ENCODE results near the gene KRTAP12-4. TPM values are rescaled to one million over a fixed set of nuclear protein-coding genes. Genes with fewer than 3 reads are reported as not detected.

The KRTAP12-4 gene
- total RNA-seq, 2 experiments from 2014 or later = not detected

DNA sequence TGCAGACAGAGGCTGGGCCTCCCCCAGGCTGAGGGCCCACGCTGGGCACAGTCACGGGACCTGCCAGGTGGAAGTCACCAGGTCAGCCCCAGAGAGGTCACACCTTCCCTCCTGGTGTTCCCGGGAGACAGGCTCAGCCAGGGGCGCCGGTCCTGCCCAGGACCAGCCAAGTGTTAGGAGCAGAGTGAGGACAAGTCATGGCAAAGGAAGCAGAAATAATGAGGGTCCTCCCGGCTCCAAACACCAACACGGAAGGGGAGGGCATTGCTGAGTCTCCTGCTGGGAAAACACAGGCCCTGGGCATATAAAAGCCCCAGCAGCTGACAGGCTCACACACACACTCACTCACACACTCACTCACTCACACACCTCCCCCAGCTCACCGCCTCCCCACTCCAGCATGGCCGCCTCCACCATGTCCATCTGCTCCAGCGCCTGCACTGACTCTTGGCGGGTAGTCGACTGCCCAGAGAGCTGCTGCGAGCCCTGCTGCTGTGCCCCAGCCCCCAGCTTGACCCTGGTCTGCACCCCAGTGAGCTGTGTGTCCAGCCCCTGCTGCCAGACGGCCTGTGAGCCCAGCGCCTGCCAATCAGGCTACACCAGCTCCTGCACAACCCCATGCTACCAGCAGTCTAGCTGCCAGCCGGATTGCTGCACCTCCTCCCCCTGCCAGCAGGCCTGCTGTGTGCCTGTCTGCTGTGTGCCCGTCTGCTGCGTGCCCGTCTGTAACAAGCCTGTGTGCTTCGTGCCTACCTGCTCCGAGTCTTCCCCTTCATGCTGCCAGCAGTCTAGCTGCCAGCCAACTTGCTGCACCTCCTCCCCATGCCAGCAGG lies 17.2 kb downstream of the KRTAP12-4 start, which contains the start of gene KRTAP10-10:
Gene KRTAP10-10 (plus strand): TSS at position 339 of the 833 bp plus-strand sequence. CDS start 62 bp downstream, at position 401.
- no peaks in the 10 kb centered on the region for H3K36me3 ChIP-seq (ENCODE audit: insufficient read depth, low read length)
- TF ChIP-seq EZH2phosphoT487 (IDR thresholded peaks at IDR 0.05; ENCODE audit: borderline replicate concordance, low read depth, low read length) = no peak
- TF ChIP-seq, protein P1, sequence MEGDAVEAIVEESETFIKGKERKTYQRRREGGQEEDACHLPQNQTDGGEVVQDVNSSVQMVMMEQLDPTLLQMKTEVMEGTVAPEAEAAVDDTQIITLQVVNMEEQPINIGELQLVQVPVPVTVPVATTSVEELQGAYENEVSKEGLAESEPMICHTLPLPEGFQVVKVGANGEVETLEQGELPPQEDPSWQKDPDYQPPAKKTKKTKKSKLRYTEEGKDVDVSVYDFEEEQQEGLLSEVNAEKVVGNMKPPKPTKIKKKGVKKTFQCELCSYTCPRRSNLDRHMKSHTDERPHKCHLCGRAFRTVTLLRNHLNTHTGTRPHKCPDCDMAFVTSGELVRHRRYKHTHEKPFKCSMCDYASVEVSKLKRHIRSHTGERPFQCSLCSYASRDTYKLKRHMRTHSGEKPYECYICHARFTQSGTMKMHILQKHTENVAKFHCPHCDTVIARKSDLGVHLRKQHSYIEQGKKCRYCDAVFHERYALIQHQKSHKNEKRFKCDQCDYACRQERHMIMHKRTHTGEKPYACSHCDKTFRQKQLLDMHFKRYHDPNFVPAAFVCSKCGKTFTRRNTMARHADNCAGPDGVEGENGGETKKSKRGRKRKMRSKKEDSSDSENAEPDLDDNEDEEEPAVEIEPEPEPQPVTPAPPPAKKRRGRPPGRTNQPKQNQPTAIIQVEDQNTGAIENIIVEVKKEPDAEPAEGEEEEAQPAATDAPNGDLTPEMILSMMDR (conservative IDR thresholded peaks at IDR 0.05; ENCODE audit: low read length) = no peak
- H4K20me1 ChIP-seq (ENCODE audit: insufficient read depth, low read length) = no peaks in the 10 kb centered on the region
- no TSS peak for BruUV-seq (replicated peaks)
- H3K9me2 ChIP-seq (ENCODE audit: insufficient read depth, low read length) = no peaks in the 10 kb centered on the region
- ChIA-PET CTCF (ENCODE audit: unreplicated experiment) (no interaction called here), POLR2A (no interaction called here)
- H2AFZ ChIP-seq (ENCODE audit: low read length) = no peak within 1 kb of the TSS
- no peaks in the 10 kb centered on the region for H3K9me3 ChIP-seq (ENCODE audit: low read length)
- intact Hi-C loops (cut with micrococcal nuclease; ENCODE audit: unreplicated experiment) = no loop called here
- H3K4me2 ChIP-seq (ENCODE audit: low read length) = no peak within 1 kb of the TSS
- H3K4me1 ChIP-seq (ENCODE audit: insufficient read depth, low read length, poor library complexity, severe bottlenecking) = no peaks in the 10 kb centered on the region
- no peak within 1 kb of the TSS for H3K27ac ChIP-seq (ENCODE audit: low read depth, low read length, poor library complexity, severe bottlenecking)
- DNase-seq (ENCODE audit: low spot score) = no peak
- H3K79me2 ChIP-seq (ENCODE audit: insufficient read depth, low read depth, low read length) = no peaks in the 10 kb centered on the region
- no peak within 1 kb of the TSS for H3K4me3 ChIP-seq (ENCODE audit: low read depth, low read length, poor library complexity, severe bottlenecking)

DNA sequence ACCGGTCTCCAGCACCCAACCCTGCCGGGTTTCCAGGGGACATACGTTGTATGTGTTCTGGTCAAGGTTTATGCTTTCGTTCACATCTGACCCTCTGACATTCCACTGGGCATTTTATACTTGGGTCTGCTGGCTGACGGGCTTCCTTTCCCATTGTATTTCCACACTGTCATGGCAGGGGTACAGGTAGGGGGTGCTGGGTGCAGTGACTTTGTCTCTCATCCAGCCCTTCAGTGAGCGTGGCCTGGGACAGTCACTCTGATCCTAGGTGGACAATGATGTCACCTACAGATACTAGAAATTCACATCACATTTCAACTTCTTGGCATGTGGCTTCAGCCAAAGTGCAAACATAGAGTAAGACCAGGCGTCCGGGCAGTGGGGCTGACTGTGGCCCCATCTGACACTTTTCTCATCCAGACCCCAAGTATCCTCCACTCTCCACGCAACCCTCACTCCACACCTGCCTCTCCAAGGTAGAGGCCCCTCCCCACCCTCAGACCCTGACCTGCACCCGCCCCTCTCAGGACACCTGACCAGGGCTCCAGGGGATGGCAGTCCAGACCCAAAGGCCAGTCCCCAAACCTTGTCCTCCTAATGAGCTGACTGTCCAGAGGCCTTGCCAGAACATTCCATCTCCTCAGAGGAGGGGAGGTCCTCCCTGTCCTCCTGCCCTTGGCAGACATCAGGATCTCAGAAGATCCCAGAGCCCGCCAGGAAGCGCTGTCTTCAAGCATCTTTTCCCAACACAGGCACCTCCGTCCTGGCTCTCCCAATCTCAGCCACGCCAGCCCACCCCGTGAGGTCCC lies 18.0 kb downstream of the KRTAP12-4 start:
- ChIA-PET CTCF (ENCODE audit: unreplicated experiment) (no interaction called here), POLR2A (no interaction called here)
- no peak for TF ChIP-seq EZH2phosphoT487 (IDR thresholded peaks at IDR 0.05; ENCODE audit: borderline replicate concordance, low read depth, low read length)
- TF ChIP-seq, protein P1 (conservative IDR thresholded peaks at IDR 0.05; ENCODE audit: low read length) = no peak
- no peaks in the 10 kb centered on the region for H3K36me3 ChIP-seq (ENCODE audit: insufficient read depth, low read length)
- DNase-seq (ENCODE audit: low spot score) = no peak
- no TSS peak for BruUV-seq (replicated peaks)
- intact Hi-C loops (cut with micrococcal nuclease; ENCODE audit: unreplicated experiment) = no loop called here
- H3K9me3 ChIP-seq (ENCODE audit: low read length) = no peaks in the 10 kb centered on the region
- no peak overlapping the region for H3K4me2 ChIP-seq (ENCODE audit: low read length)
- no peaks in the 10 kb centered on the region for H3K4me1 ChIP-seq (ENCODE audit: insufficient read depth, low read length, poor library complexity, severe bottlenecking)
- no peaks in the 10 kb centered on the region for H4K20me1 ChIP-seq (ENCODE audit: insufficient read depth, low read length)
- H3K79me2 ChIP-seq (ENCODE audit: insufficient read depth, low read depth, low read length) = no peaks in the 10 kb centered on the region
- no peaks in the 10 kb centered on the region for H3K9me2 ChIP-seq (ENCODE audit: insufficient read depth, low read length)
- H3K27ac ChIP-seq (ENCODE audit: low read depth, low read length, poor library complexity, severe bottlenecking) = no peak overlapping the region
- H2AFZ ChIP-seq (ENCODE audit: low read length) = no peak overlapping the region
- no peak overlapping the region for H3K4me3 ChIP-seq (ENCODE audit: low read depth, low read length, poor library complexity, severe bottlenecking)
